Panc1 (cell line): ENCODE measurements around the gene SLC17A7.

ENCODE experiments used
- POLR2AphosphoS5 ChIP-seq: IDR thresholded peaks from 2 replicates; pipeline ENCODE4 v1.6.1; 2012; ENCODE audit warnings: mild to moderate bottlenecking, low read depth, low read length, moderate library complexity
- SIN3A ChIP-seq: IDR thresholded peaks from 2 replicates; pipeline ENCODE4 v1.6.1; 2012; ENCODE audit warnings: low read depth, mild to moderate bottlenecking, low read length, moderate library complexity, borderline replicate concordance; ENCODE audit not compliant: insufficient read depth
- TCF7L2 ChIP-seq: IDR thresholded peaks from 2 replicates; pipeline ENCODE4 v1.6.1; 2011; ENCODE audit warnings: mild to moderate bottlenecking, low read depth, low read length, inconsistent platforms
- TF ChIP-seq, protein P1 (sequence below): fragments of 450-650 bp; IDR thresholded peaks from 2 replicates; pipeline ENCODE4 v1.5.1; 2017; ENCODE audit warnings: mild to moderate bottlenecking
- TF ChIP-seq, protein P2 (sequence below), 2 experiments: IDR thresholded peaks; 2 replicates each; pipeline ENCODE4 v1.6.1; 2011 to 2012; ENCODE audit warnings: low read depth in 2 of 2, control low read depth in 1 of 2, low read length in 1 of 2, mild to moderate bottlenecking in 1 of 2, moderate library complexity in 1 of 2; ENCODE audit not compliant: insufficient read depth in 1 of 2

DNA sequence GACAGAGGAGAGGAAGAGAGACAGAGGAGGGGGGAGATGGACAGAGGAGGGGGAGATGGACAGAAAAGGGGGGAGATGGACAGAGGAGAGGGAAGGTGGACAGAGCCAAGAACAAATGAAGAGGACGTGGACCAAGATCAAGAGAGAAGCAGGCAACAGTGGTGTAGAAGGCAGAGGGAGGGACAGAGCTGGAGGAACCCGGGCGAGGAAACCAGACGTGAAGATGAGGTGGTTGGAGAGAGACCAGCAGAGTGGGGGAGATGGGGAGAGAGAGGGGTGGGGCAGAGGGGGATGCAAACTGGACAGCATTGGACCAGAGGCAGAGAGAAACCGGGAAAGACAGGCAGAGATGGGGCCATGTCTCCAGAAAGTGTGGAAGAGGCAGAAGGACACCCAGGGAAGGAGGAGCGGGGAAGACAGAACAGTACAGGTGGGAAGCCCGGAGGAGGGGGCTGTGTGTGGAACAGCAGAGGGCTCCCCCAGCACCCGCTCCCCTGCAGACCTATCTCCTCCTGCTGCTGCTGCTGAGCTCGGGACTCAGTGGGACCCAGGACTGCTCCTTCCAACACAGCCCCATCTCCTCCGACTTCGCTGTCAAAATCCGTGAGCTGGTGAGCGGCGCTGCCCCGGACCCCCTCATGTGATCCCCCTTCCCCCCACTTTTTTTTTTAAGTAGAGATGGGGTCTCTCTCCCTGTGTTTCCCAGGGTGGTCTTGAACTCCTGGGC, 34.0 kb upstream of the SLC17A7 start:
- TF ChIP-seq, protein P1, sequence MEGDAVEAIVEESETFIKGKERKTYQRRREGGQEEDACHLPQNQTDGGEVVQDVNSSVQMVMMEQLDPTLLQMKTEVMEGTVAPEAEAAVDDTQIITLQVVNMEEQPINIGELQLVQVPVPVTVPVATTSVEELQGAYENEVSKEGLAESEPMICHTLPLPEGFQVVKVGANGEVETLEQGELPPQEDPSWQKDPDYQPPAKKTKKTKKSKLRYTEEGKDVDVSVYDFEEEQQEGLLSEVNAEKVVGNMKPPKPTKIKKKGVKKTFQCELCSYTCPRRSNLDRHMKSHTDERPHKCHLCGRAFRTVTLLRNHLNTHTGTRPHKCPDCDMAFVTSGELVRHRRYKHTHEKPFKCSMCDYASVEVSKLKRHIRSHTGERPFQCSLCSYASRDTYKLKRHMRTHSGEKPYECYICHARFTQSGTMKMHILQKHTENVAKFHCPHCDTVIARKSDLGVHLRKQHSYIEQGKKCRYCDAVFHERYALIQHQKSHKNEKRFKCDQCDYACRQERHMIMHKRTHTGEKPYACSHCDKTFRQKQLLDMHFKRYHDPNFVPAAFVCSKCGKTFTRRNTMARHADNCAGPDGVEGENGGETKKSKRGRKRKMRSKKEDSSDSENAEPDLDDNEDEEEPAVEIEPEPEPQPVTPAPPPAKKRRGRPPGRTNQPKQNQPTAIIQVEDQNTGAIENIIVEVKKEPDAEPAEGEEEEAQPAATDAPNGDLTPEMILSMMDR: no peak
- no peak for TF ChIP-seq POLR2AphosphoS5
- TF ChIP-seq, protein P2, sequence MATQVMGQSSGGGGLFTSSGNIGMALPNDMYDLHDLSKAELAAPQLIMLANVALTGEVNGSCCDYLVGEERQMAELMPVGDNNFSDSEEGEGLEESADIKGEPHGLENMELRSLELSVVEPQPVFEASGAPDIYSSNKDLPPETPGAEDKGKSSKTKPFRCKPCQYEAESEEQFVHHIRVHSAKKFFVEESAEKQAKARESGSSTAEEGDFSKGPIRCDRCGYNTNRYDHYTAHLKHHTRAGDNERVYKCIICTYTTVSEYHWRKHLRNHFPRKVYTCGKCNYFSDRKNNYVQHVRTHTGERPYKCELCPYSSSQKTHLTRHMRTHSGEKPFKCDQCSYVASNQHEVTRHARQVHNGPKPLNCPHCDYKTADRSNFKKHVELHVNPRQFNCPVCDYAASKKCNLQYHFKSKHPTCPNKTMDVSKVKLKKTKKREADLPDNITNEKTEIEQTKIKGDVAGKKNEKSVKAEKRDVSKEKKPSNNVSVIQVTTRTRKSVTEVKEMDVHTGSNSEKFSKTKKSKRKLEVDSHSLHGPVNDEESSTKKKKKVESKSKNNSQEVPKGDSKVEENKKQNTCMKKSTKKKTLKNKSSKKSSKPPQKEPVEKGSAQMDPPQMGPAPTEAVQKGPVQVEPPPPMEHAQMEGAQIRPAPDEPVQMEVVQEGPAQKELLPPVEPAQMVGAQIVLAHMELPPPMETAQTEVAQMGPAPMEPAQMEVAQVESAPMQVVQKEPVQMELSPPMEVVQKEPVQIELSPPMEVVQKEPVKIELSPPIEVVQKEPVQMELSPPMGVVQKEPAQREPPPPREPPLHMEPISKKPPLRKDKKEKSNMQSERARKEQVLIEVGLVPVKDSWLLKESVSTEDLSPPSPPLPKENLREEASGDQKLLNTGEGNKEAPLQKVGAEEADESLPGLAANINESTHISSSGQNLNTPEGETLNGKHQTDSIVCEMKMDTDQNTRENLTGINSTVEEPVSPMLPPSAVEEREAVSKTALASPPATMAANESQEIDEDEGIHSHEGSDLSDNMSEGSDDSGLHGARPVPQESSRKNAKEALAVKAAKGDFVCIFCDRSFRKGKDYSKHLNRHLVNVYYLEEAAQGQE (IDR thresholded peaks at IDR 0.05; ENCODE audit: insufficient read depth in 1 of 2, low read depth in 2 of 2, low read length in 1 of 2): no peak
- no peak for TF ChIP-seq SIN3A
- TF ChIP-seq TCF7L2: no peak
